ENCODE data around the gene COMT. TPM values are rescaled to one million over a fixed set of nuclear protein-coding genes. Genes with fewer than 3 reads are reported as not detected.

The COMT gene
- total and polyA plus RNA-seq, 4 donors, result 75.3 to 430 (median 146) TPM

DNA sequence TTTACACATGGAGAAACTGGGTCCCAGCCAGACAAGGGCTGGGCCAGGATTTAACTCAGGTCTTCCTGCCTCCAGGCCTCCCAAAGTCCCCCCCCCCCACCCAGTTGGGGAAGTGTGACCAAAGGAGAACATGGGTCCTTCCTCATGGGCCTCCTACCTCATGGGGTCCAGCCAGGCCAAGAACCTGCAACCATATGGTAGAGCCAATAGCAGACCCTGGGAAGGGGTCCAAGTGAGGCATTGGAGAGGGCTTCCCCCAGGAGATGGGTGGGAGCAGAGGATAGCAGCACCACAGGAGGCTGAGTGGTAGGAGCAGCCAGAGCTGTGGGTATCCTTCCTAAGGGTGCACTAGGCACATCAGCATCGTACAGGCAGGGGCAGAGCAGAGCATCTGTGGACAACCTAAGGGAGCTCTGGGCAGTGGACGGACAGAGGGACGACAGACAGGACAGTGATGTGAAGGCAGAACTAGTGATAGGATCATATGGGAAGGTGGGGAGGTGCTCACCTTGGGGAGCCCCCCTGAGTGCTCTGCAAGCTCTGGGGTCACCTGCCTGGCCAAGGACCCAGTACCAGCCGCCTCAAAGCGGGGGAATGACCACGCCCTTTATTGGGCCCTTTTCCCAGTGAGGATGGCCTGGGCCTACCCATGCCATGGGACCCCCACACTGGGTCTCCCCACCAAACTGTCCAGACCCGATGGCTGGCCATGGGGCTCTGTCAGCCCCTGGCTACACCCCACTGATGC is 70.6 kb downstream of the COMT start (continued):
- TF ChIP-seq, protein P1, sequence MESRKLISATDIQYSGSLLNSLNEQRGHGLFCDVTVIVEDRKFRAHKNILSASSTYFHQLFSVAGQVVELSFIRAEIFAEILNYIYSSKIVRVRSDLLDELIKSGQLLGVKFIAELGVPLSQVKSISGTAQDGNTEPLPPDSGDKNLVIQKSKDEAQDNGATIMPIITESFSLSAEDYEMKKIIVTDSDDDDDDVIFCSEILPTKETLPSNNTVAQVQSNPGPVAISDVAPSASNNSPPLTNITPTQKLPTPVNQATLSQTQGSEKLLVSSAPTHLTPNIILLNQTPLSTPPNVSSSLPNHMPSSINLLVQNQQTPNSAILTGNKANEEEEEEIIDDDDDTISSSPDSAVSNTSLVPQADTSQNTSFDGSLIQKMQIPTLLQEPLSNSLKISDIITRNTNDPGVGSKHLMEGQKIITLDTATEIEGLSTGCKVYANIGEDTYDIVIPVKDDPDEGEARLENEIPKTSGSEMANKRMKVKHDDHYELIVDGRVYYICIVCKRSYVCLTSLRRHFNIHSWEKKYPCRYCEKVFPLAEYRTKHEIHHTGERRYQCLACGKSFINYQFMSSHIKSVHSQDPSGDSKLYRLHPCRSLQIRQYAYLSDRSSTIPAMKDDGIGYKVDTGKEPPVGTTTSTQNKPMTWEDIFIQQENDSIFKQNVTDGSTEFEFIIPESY (IDR thresholded peaks at IDR 0.05), result no peak

DNA sequence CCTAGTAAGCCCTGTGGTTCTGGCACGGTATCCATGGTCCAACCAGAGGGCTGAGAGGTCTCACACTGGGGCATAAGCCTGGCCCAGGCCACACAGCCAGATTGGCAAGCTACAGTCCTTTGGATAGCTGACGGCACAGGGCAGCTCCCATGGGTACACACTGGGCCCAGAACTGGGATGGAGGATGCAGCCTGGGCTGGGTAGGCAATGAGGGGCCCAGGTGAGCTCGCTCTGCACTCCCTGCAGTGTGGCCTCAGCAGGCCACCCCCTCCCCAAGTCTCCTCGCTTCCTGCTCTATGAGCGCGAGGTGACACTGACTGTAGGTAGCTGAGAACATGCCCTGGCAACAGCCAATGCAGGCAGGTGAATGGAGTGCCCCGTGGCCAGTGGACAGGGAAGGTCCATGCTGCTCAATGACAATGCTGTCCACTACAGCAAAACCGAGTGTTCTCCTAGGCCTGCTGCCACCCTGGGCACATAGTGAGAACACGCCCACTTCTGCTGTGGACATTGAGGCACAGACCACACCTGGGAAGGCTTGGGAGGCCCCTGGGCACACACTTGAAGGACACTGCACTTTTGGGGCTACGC is 71.3 kb downstream of the COMT start:
- DNase-seq (ENCODE audit: low spot score), result no peak
- TF ChIP-seq, protein P2, sequence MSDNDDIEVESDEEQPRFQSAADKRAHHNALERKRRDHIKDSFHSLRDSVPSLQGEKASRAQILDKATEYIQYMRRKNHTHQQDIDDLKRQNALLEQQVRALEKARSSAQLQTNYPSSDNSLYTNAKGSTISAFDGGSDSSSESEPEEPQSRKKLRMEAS (IDR thresholded peaks at IDR 0.05), result no peak
- TF ChIP-seq TAF1 (conservative IDR thresholded peaks at IDR 0.05), result no peak
- no peak for TF ChIP-seq GABPA (IDR thresholded peaks at IDR 0.05 in 1 of 2, conservative IDR thresholded peaks at IDR 0.05 in 1 of 2)
- TF ChIP-seq HNF4A (conservative IDR thresholded peaks at IDR 0.05), result no peak
- TF ChIP-seq, protein P3, sequence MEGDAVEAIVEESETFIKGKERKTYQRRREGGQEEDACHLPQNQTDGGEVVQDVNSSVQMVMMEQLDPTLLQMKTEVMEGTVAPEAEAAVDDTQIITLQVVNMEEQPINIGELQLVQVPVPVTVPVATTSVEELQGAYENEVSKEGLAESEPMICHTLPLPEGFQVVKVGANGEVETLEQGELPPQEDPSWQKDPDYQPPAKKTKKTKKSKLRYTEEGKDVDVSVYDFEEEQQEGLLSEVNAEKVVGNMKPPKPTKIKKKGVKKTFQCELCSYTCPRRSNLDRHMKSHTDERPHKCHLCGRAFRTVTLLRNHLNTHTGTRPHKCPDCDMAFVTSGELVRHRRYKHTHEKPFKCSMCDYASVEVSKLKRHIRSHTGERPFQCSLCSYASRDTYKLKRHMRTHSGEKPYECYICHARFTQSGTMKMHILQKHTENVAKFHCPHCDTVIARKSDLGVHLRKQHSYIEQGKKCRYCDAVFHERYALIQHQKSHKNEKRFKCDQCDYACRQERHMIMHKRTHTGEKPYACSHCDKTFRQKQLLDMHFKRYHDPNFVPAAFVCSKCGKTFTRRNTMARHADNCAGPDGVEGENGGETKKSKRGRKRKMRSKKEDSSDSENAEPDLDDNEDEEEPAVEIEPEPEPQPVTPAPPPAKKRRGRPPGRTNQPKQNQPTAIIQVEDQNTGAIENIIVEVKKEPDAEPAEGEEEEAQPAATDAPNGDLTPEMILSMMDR (IDR thresholded peaks at IDR 0.05; ENCODE audit: low read depth, low read length, missing input control), result no peak
- TF ChIP-seq, protein P1 (IDR thresholded peaks at IDR 0.05), result no peak
- no peak for TF ChIP-seq NR2F2 (IDR thresholded peaks at IDR 0.05)
- TF ChIP-seq RAD21 (IDR thresholded peaks at IDR 0.05), result no peak
- no peak for TF ChIP-seq RXRA (IDR thresholded peaks at IDR 0.05)
- no peak for TF ChIP-seq SP1 (IDR thresholded peaks at IDR 0.05)
- no peak for TF ChIP-seq EGR1 (IDR thresholded peaks at IDR 0.05; ENCODE audit: low read depth in 2 of 2)
- TF ChIP-seq, protein P4, sequence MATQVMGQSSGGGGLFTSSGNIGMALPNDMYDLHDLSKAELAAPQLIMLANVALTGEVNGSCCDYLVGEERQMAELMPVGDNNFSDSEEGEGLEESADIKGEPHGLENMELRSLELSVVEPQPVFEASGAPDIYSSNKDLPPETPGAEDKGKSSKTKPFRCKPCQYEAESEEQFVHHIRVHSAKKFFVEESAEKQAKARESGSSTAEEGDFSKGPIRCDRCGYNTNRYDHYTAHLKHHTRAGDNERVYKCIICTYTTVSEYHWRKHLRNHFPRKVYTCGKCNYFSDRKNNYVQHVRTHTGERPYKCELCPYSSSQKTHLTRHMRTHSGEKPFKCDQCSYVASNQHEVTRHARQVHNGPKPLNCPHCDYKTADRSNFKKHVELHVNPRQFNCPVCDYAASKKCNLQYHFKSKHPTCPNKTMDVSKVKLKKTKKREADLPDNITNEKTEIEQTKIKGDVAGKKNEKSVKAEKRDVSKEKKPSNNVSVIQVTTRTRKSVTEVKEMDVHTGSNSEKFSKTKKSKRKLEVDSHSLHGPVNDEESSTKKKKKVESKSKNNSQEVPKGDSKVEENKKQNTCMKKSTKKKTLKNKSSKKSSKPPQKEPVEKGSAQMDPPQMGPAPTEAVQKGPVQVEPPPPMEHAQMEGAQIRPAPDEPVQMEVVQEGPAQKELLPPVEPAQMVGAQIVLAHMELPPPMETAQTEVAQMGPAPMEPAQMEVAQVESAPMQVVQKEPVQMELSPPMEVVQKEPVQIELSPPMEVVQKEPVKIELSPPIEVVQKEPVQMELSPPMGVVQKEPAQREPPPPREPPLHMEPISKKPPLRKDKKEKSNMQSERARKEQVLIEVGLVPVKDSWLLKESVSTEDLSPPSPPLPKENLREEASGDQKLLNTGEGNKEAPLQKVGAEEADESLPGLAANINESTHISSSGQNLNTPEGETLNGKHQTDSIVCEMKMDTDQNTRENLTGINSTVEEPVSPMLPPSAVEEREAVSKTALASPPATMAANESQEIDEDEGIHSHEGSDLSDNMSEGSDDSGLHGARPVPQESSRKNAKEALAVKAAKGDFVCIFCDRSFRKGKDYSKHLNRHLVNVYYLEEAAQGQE (IDR thresholded peaks at IDR 0.05), result no peak
- TF ChIP-seq YY1 (IDR thresholded peaks at IDR 0.05), result no peak
- no peak for TF ChIP-seq JUND (IDR thresholded peaks at IDR 0.05)
- no peak for TF ChIP-seq HNF4G (IDR thresholded peaks at IDR 0.05)
- TF ChIP-seq, protein P5, sequence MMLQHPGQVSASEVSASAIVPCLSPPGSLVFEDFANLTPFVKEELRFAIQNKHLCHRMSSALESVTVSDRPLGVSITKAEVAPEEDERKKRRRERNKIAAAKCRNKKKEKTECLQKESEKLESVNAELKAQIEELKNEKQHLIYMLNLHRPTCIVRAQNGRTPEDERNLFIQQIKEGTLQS (IDR thresholded peaks at IDR 0.05), result no peak
- Histone ChIP-seq H3K27me3 (ENCODE audit: control insufficient read depth in 4 of 4, insufficient read depth in 4 of 4, low read length in 3 of 4) (no peaks in the 10 kb centered on the region), H3K9ac (ENCODE audit: low read depth in 1 of 2, low read length in 2 of 2) (no peak overlapping the region), H3K9me3 (ENCODE audit: control insufficient read depth in 4 of 4, low read length in 3 of 4) (no peaks in the 10 kb centered on the region), H3K36me3 (ENCODE audit: control insufficient read depth in 4 of 4, insufficient read depth in 3 of 4, low read depth in 1 of 4, low read length in 3 of 4) (no peaks in the 10 kb centered on the region), H3K27ac (ENCODE audit: low read depth in 1 of 2, low read length in 2 of 2) (no peak overlapping the region), H3K4me3 (ENCODE audit: low read depth in 1 of 3, low read length in 3 of 3) (no peak overlapping the region), H3K4me1 (ENCODE audit: control insufficient read depth in 4 of 4, insufficient read depth in 4 of 4, low read length in 3 of 4) (peaks cover 5 to 35% (median 26%) of the 10 kb centered on the region in 4 donors)
- 92% methylated on average over 10 of the region's 10 CpGs for WGBS

All from liver (tissue), 9 donors.